T-cell (primary cell): ENCODE results near the gene CD55. TPM values are rescaled to one million over a fixed set of nuclear protein-coding genes. Genes with fewer than 3 reads are reported as not detected.

Experiments used
- ATAC-seq, 4 experiments: fragments of 200-7000 bp in 3 of 4; fragments of 150-1000 bp in 1 of 4; cut with Tn5 transposase; replicated peaks in 1 of 4; 1 replicate in 3 of 4; 2 replicates in 1 of 4; pipeline ENCODE4 v1.10.0; 2021; ENCODE audit warnings: moderate library complexity in 3 of 4, mild to moderate bottlenecking in 2 of 4, moderate number of reproducible peaks in 1 of 4
- CTCF ChIA-PET, 2 donors: fragments of 300-600 bp; sonication (Branson Sonifier 250); formaldehyde crosslinking; loops; one replicate each; lab custom pipeline; 2022; ENCODE audit warnings: antibody characterized with exemption in 2 of 2; lab: Charles Lee
- POLR2A ChIA-PET, 2 donors: fragments of 300-600 bp; sonication (Branson Sonifier 250); formaldehyde crosslinking; loops; one replicate each; lab custom pipeline; 2022; ENCODE audit warnings: antibody characterized with exemption in 2 of 2; lab: Charles Lee
- DNase-seq, 35 experiments: peaks; one replicate each; pipeline versions ENCODE4 v3.0.0 to v3.0.0-alpha.2; 2013 to 2023
- H3K27ac ChIP-seq: one replicate; pipeline ENCODE4 v1.5.1; 2013; ENCODE audit warnings: low read length
- H3K27me3 ChIP-seq, 2 experiments: replicated peaks in 1 of 2; 1 replicate in 1 of 2; 2 replicates in 1 of 2; pipeline versions ENCODE4 v1.6.1 to v1.7.0; 2013; ENCODE audit warnings: low read length in 1 of 2, mixed read lengths in 1 of 2; ENCODE audit not compliant: control insufficient read depth in 2 of 2, insufficient read depth in 2 of 2; ENCODE audit errors: extremely low read depth in 1 of 2
- H3K36me3 ChIP-seq, 2 donors: 1 replicate in 1 of 2; 2 replicates in 1 of 2; pipeline versions ENCODE4 v1.6.1 to v1.7.0; 2013; ENCODE audit warnings: low read length in 1 of 2; ENCODE audit not compliant: control insufficient read depth in 2 of 2, insufficient read depth in 1 of 2; ENCODE audit errors: extremely low read depth in 1 of 2
- H3K4me1 ChIP-seq, 2 experiments: 1 replicate in 1 of 2; 2 replicates in 1 of 2; pipeline versions ENCODE4 v1.6.1 to v1.7.0; 2013; ENCODE audit warnings: low read length in 2 of 2, mixed read lengths in 1 of 2; ENCODE audit not compliant: insufficient read depth in 2 of 2, control insufficient read depth in 1 of 2; ENCODE audit errors: extremely low read depth in 1 of 2
- H3K4me3 ChIP-seq, 2 donors: 1 replicate in 1 of 2; 2 replicates in 1 of 2; pipeline versions ENCODE4 v1.5.1 to v1.7.0; 2013; ENCODE audit warnings: mild to moderate bottlenecking in 2 of 2, low read length in 1 of 2, moderate library complexity in 1 of 2; ENCODE audit not compliant: control insufficient read depth in 1 of 2; ENCODE audit errors: extremely low read depth in 1 of 2
- H3K9me3 ChIP-seq: 2 replicates; pipeline ENCODE4 v1.7.0; 2013
- H3K27ac Mint-ChIP-seq, 2 donors: one replicate each; pipeline ENCODE4 v1.8.0; 2020 to 2021; ENCODE audit warnings: mild to moderate bottlenecking in 2 of 2, mixed read lengths in 2 of 2
- H3K27me3 Mint-ChIP-seq, 2 donors: one replicate each; pipeline ENCODE4 v1.8.0; 2021 to 2022; ENCODE audit warnings: mixed read lengths in 2 of 2
- H3K36me3 Mint-ChIP-seq: one replicate; pipeline ENCODE4 v1.8.0; 2021; ENCODE audit warnings: mixed read lengths
- H3K4me1 Mint-ChIP-seq, 3 donors: one replicate each; pipeline ENCODE4 v1.8.0; 2020 to 2022; ENCODE audit warnings: mixed read lengths in 3 of 3, mild to moderate bottlenecking in 1 of 3
- H3K4me3 Mint-ChIP-seq, 3 donors: one replicate each; pipeline ENCODE4 v1.8.0; 2020 to 2022; ENCODE audit warnings: mild to moderate bottlenecking in 3 of 3, mixed read lengths in 3 of 3, moderate library complexity in 3 of 3
- H3K9me3 Mint-ChIP-seq, 3 donors: one replicate each; pipeline ENCODE4 v1.8.0; 2020 to 2022; ENCODE audit warnings: mixed read lengths in 3 of 3
- WGBS: methylation state at CpG from one replicate; pipeline ENCODE4 v1.1.5; 2013; ENCODE audit warnings: missing lambda C conversion rate; ENCODE audit not compliant: insufficient coverage; 5-methylcytosine and 5-hydroxymethylcytosine counted together
- total RNA-seq, 35 experiments: library from RNA in 6 of 35; stranded (reverse) in 6 of 35; fragments of 120-200 nt in 1 of 35; gene quantifications; one replicate each; pipeline versions ENCODE4 v1.2.1 to v1.2.4 and lab custom pipeline; 2013 to 2026

Gene CD55
- total RNA-seq, 5 donors from 2014 or later (not counting 1 experiment from before 2014, with no cell fraction given): 86.2 to 218 (median 117) TPM

DNA sequence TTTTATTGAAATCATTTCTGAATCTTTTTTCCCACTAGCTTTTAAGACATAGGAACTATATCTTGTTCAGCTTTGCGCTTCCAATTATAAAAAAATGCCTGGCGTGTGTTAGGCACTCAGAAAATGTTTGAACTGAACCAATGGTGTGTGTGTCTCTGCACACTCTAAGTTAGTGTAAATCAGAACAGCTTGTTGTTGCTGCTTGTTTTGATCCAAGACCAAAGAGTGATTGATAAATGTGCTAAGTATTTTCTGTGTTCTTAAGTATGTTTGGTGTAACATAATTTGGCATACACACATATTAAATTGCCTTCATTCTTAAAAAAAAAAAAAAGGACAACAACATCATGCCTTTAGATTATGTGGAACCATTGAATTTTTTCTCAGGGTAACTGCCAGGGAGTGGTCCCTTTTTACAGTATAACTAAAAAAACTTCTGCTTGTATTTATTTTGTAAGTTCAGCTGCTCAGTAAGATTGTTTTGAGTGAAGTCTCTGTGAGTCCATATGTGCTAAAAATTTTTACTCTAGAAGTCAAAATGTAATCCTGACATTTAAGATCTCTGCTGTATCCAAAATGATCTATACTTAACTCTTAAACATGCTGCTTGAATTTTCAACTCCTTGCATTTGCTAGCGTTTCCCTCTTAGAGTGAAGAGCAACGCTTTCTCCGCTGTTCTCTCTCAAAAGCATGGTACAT, 8.7 kb downstream of the CD55 start:
- Histone ChIP-seq H3K27ac (no peak overlapping the region), H3K27me3 (no peaks in the 10 kb centered on the region), H3K4me1 (peaks cover 0 to 11% of the 10 kb centered on the region in 2 experiments), H3K4me3 (no peak overlapping the region), H3K9me3 (peaks cover 6% of the 10 kb centered on the region), H3K36me3 (peaks cover 8 to 66% of the 10 kb centered on the region in 2 donors)
- 83% methylated on average over 5 of the region's 5 CpGs for WGBS
- Mint-ChIP-seq H3K4me1 (peaks cover 69 to 74% (median 70%) of the 10 kb centered on the region in 3 donors), H3K36me3 (peaks cover 85% of the 10 kb centered on the region), H3K27me3 (no peaks in the 10 kb centered on the region), H3K9me3 (peaks cover 8 to 19% (median 18%) of the 10 kb centered on the region in 3 donors), H3K27ac (peak overlapping the region; percentile 0 to 68), H3K4me3 (peak overlapping the region in 1 of 3 donors; percentile 32)
- CTCF ChIA-PET: interaction anchor here in 1 of 2 donors (0.7 kb wide), 1 partner anchor 132 kb away, joined by 3 read pairs; no protein-coding TSS in a partner anchor
- POLR2A ChIA-PET: interaction anchor here (0.7 to 1.9 kb wide), 5 partner anchors 8 to 571 kb away, joined by 3 to 14 read pairs (median 3); partner anchors contain the start of gene CD55 (in 1 of the 2)
- no peak for ATAC-seq
- no peak for DNase-seq

DNA sequence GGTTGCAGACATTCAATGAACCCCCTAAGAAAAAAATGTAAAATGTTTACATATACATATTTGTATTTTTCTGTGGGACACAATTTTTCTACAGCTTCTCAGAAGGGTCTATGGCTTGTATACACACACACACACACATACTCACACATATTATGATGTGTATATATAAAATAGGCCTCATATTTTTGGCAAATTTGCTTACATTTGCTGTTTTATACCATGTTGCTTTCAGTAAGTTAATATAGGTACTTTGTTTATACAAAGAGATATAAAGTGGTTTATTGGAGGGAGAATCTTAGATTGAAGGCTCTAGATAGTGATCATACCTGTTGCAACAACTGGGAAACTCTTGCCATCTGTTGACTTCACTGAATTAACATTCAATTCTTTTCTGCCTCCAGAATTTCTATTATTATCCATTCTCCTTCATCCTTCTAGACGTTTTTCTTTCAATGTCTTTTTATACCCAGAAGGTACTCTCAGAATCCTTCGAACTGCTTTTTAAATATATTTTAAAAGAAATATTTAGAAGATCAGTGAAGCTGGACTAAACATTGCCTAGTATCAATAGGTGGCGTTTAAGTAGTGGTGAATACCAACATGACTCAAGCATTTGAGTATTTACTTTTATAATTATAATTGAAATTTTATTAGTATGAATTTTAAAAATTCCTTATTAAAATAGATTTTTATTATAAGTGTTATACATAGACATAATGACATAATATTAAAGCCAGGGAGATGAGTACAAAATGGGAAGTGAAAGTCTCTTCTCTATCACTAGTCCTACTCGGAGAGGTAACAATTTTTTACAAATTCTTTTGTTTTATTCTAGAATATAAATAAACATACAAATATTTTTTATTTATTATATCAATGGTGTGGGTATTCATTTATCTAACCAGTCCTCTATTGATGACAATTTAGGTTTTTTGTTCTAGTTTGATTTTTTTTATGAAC, 10.2 kb downstream of the CD55 start:
- H3K27ac ChIP-seq: no peak overlapping the region
- POLR2A ChIA-PET: interaction anchor here in 1 of 2 donors (0.7 to 1.9 kb wide), 3 partner anchors 10 to 12 kb away, joined by 3 to 14 read pairs (median 3); partner anchors contain the start of gene CD55
- no peaks in the 10 kb centered on the region for H3K27me3 ChIP-seq
- Mint-ChIP-seq H3K9me3 (peaks cover 8 to 19% (median 18%) of the 10 kb centered on the region in 3 donors), H3K4me1 (peaks cover 73 to 81% (median 76%) of the 10 kb centered on the region in 3 donors), H3K4me3 (no peak overlapping the region), H3K27ac (no peak overlapping the region), H3K36me3 (peaks cover 86% of the 10 kb centered on the region), H3K27me3 (no peaks in the 10 kb centered on the region)
- CTCF ChIA-PET: no interaction called here
- WGBS: no CpG with 5 or more reads among the region's 4 CpGs
- ATAC-seq: no peak
- peaks cover 8 to 56% of the 10 kb centered on the region in 2 donors for H3K36me3 ChIP-seq
- peaks cover 6 to 21% of the 10 kb centered on the region in 2 experiments for H3K4me1 ChIP-seq
- peaks cover 6% of the 10 kb centered on the region for H3K9me3 ChIP-seq
- no peak for DNase-seq
- H3K4me3 ChIP-seq: no peak overlapping the region

- Mint-ChIP-seq H3K9me3 (peaks cover 8 to 19% (median 18%) of the 10 kb centered on the region in 3 donors), H3K27ac (peak overlapping the region; percentile 84 to 85)
- H3K36me3 ChIP-seq: peaks cover 8 to 52% of the 10 kb centered on the region in 2 donors
These were observed 11.6 kb downstream of the CD55 start for GRCh38 chr1:207333009-207333600.

DNA sequence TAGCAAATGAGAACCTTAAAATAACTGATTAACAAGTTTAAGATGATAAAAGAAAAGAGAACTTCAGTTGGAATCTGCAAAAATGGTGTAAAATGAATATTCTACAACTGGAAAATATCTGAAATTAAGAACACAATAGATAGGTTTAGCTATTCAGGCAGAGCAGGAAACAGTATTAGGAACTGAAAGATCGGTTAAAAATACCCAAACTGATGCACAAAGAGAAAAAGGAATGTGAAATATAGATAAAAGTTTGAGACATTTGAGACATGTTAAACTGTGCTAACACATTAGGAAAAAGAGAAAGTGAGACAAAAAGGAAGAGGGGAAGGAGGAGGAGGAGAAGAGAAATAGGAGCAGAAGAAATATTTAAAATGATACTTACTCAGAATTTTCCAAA, 12.1 kb downstream of the CD55 start:
- ATAC-seq (no peak), DNase-seq (no peak)
- Mint-ChIP-seq H3K27me3 (no peaks in the 10 kb centered on the region), H3K36me3 (peaks cover 85% of the 10 kb centered on the region), H3K27ac (peak overlapping the region; percentile 84 to 85), H3K9me3 (peaks cover 8 to 19% (median 18%) of the 10 kb centered on the region in 3 donors), H3K4me3 (peak overlapping the region in 1 of 3 donors; percentile 57), H3K4me1 (peaks cover 71 to 73% (median 72%) of the 10 kb centered on the region in 3 donors)
- Histone ChIP-seq H3K9me3 (peaks cover 6% of the 10 kb centered on the region), H3K4me3 (no peak overlapping the region), H3K36me3 (peaks cover 8 to 47% of the 10 kb centered on the region in 2 donors), H3K27ac (peak overlapping the region; percentile 75), H3K27me3 (no peaks in the 10 kb centered on the region), H3K4me1 (peaks cover 12 to 31% of the 10 kb centered on the region in 2 experiments)
- POLR2A ChIA-PET: interaction anchor here (0.6 to 5.1 kb wide), 3 partner anchors 11 to 13 kb away, joined by 3 to 111 read pairs (median 5); partner anchors contain the start of gene CD55 (in 1 of the 2)
- CTCF ChIA-PET: interaction anchor here in 1 of 2 donors (0.8 to 3.5 kb wide), 2 partner anchors 8 to 12 kb away, joined by 3 to 36 read pairs; partner anchors contain the start of gene CD55
- WGBS: no CpG with 5 or more reads among the region's 1 CpG

More at GRCh38 chr1:207333009-207333600, 11.6 kb downstream of the CD55 start:
- Histone ChIP-seq H3K4me3 (no peak overlapping the region), H3K4me1 (peaks cover 12 to 31% of the 10 kb centered on the region in 2 experiments), H3K27ac (no peak overlapping the region), H3K9me3 (peaks cover 6% of the 10 kb centered on the region), H3K27me3 (no peaks in the 10 kb centered on the region)
- POLR2A ChIA-PET: interaction anchor here (0.6 to 5.1 kb wide), 5 partner anchors 10 to 551 kb away, joined by 3 to 111 read pairs (median 3); partner anchors contain the start of gene CD55 (in 1 of the 2)
- H3K36me3 Mint-ChIP-seq: peaks cover 86% of the 10 kb centered on the region
- CTCF ChIA-PET: interaction anchor here in 1 of 2 donors (0.5 kb wide), 1 partner anchor 79 kb away, joined by 3 read pairs; no protein-coding TSS in a partner anchor
- peak overlapping the region in 2 of 3 donors; percentile 4 to 57 for H3K4me3 Mint-ChIP-seq
- peaks cover 74 to 78% (median 75%) of the 10 kb centered on the region in 3 donors for H3K4me1 Mint-ChIP-seq
- ATAC-seq (no peak), DNase-seq (no peak)
- 93% methylated on average over 2 of the region's 3 CpGs for WGBS
- no peaks in the 10 kb centered on the region for H3K27me3 Mint-ChIP-seq

DNA sequence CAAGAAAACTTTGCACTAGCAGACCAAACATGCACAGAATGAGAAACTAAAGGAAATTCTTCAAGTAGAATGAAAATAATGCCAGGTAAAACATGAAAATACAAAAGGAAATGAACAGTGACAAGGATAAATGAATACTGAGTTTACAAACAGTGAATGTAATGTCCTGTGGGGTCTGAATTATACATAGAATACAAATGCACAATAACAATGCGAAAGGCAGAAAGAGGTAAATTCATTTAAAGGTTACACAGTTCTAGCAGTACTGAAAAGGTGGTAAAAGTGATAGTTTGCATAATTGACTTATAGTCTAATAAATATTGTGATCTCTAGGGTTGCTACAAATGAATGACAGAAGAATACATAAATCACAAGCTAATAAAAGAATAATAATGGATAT, 12.9 kb downstream of the CD55 start:
- peaks cover 80% of the 10 kb centered on the region for H3K36me3 Mint-ChIP-seq
- no peaks in the 10 kb centered on the region for H3K27me3 Mint-ChIP-seq
- H3K9me3 Mint-ChIP-seq: peaks cover 8 to 19% (median 18%) of the 10 kb centered on the region in 3 donors
- H3K4me1 ChIP-seq: peaks cover 12 to 31% of the 10 kb centered on the region in 2 experiments
- peaks cover 8 to 40% of the 10 kb centered on the region in 2 donors for H3K36me3 ChIP-seq
- CTCF ChIA-PET: interaction anchor here in 1 of 2 donors (0.8 to 3.5 kb wide), 2 partner anchors 9 to 13 kb away, joined by 3 to 36 read pairs; partner anchors contain the start of gene CD55
- peak overlapping the region; percentile 75 for H3K27ac ChIP-seq
- ATAC-seq: no peak
- H3K27ac Mint-ChIP-seq: peak overlapping the region; percentile 84 to 85
- H3K9me3 ChIP-seq: peaks cover 6% of the 10 kb centered on the region
- H3K4me3 Mint-ChIP-seq: peak overlapping the region in 1 of 3 donors; percentile 57
- POLR2A ChIA-PET: interaction anchor here (0.6 to 5.1 kb wide), 6 partner anchors 11 to 281 kb away, joined by 3 to 111 read pairs (median 6); partner anchors contain the start of genes CD55 (in 1 of the 2) and PFKFB2 (in 1 of the 2)
- WGBS: no CpG with 5 or more reads among the region's 1 CpG
- no peak for DNase-seq
- no peak overlapping the region for H3K4me3 ChIP-seq
- H3K27me3 ChIP-seq: no peaks in the 10 kb centered on the region
- peaks cover 66 to 68% (median 67%) of the 10 kb centered on the region in 3 donors for H3K4me1 Mint-ChIP-seq
